DOHH2 (cell line): ENCODE data around the gene C6orf62.
"Not testable (repeated sequence)": the region's sequence is repeated elsewhere in the genome, so short reads cannot be mapped to it uniquely, and the experiment has no call there.

ENCODE experiments used
- H3F3A ChIP-seq: fragments of 200-600 bp; sonication (generic), shearing (Covaris generic); 2 replicates; pipeline ENCODE4 v1.6.0; 2016; ENCODE audit warnings: antibody characterized with exemption, mild to moderate bottlenecking; ENCODE audit not compliant: control insufficient read depth, insufficient read depth
- H3K27ac ChIP-seq: fragments of 200-600 bp; sonication (generic); 2 replicates; pipeline ENCODE4 v1.5.1; 2014; ENCODE audit warnings: low read depth, mild to moderate bottlenecking, low read length, moderate library complexity
- H3K27me3 ChIP-seq: fragments of 200-600 bp; sonication (generic); 2 replicates; pipeline ENCODE4 v1.6.1; 2014; ENCODE audit warnings: mild to moderate bottlenecking, low read length, mixed read lengths; ENCODE audit not compliant: control insufficient read depth
- H3K36me3 ChIP-seq: fragments of 200-600 bp; sonication (generic); 2 replicates; pipeline ENCODE4 v1.6.1; 2014; ENCODE audit warnings: mild to moderate bottlenecking, low read length, moderate library complexity, mixed read lengths; ENCODE audit not compliant: control insufficient read depth
- H3K4me1 ChIP-seq: fragments of 200-600 bp; sonication (generic); 2 replicates; pipeline ENCODE4 v1.6.1; 2014; ENCODE audit warnings: mild to moderate bottlenecking, low read length, mixed read lengths; ENCODE audit not compliant: control insufficient read depth
- H3K4me2 ChIP-seq: fragments of 200-600 bp; sonication (generic); 2 replicates; pipeline ENCODE4 v1.6.0; 2014; ENCODE audit warnings: mild to moderate bottlenecking, low read length, moderate library complexity
- H3K4me3 ChIP-seq: fragments of 200-600 bp; sonication (generic); 2 replicates; pipeline ENCODE4 v1.5.1; 2014; ENCODE audit warnings: mild to moderate bottlenecking, low read length, mixed read lengths
- H3K79me2 ChIP-seq: fragments of 200-600 bp; sonication (generic); 2 replicates; pipeline ENCODE4 v1.6.1; 2014; ENCODE audit warnings: mild to moderate bottlenecking, low read length, mixed read lengths; ENCODE audit not compliant: control insufficient read depth
- H3K9me2 ChIP-seq: fragments of 200-600 bp; sonication (generic); replicated peaks from 2 replicates; pipeline ENCODE4 v1.6.1; 2014; ENCODE audit warnings: mild to moderate bottlenecking, low read length, mixed read lengths; ENCODE audit not compliant: control insufficient read depth
- H3K9me3 ChIP-seq: fragments of 200-600 bp; sonication (generic); 2 replicates; pipeline ENCODE4 v1.6.1; 2014; ENCODE audit warnings: antibody characterized with exemption, low read length, mixed read lengths; ENCODE audit not compliant: control insufficient read depth, insufficient read depth
- H4K20me1 ChIP-seq: fragments of 200-600 bp; sonication (generic); 2 replicates; pipeline ENCODE4 v1.6.0; 2014; ENCODE audit warnings: low read depth, mild to moderate bottlenecking, antibody characterized with exemption, low read length, moderate library complexity; ENCODE audit not compliant: control insufficient read depth, insufficient read depth
- EZH2phosphoT487 ChIP-seq: fragments of 200-600 bp; sonication (generic); IDR thresholded peaks from 2 replicates; pipeline ENCODE4 v1.6.1; 2017; ENCODE audit warnings: borderline replicate concordance, mild to moderate bottlenecking, antibody characterized with exemption, low read length, moderate library complexity, mixed read lengths
- TF ChIP-seq, protein P1 (sequence below): fragments of 200-600 bp; sonication (generic); IDR thresholded peaks from one replicate; pipeline ENCODE4 v1.5.1; 2014; ENCODE audit warnings: antibody characterized with exemption, mild to moderate bottlenecking, low read depth, low read length; ENCODE audit not compliant: poor library complexity, severe bottlenecking

The C6orf62 gene

DNA sequence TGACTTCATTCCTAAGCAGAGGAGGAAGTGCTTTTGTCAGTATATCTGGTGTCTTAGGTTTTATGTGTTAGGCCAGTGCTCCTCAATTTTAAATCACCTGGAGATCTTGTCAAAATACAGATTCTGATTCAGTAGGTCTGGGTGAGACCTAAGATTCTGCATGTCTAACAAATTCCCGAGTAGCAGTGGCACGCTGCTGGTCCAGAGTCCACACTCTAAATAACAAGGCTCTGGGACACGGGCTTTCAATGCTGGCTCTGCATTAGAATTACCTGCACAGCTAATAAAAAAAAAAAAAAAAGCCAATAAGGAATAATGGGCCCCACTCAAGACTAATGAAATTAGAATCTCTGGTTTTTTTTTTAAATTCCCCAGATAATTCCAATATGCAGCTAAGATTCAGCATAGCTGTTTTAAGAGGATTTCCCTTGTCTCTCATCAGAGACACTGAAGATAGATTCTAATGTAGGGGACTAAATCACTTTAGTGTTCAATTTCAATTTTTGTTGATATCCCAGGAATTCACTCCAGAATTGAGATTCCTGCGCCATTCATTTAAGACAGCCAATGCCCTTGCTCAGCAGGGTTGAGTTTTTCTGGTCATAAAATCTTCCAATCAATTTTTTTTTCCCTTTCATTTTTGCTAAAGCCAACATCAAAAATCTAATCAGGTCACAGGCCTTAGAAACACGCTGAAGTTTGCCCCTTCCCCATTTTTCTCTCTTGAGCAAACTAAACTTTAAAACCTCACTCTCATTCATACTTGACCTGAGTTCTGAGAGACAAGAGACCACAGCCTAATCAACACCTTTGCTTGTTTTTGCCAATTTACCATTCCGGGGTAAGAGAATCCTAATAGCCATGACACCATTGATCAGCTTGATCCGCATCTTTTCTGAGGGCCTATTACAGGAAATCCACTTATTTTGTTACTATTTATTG, 54.6 kb downstream of the C6orf62 start:
- Histone ChIP-seq H3K9me3 (no peaks in the 10 kb centered on the region), H4K20me1 (no peaks in the 10 kb centered on the region), H3K9me2 (no peaks in the 10 kb centered on the region), H3K79me2 (peaks cover 52% of the 10 kb centered on the region), H3K4me3 (peak overlapping the region; percentile 99; the same call in 1 of the 2 replicates), H3K4me1 (peaks cover 24% of the 10 kb centered on the region), H3F3A (no peaks in the 10 kb centered on the region), H3K27ac (no peak overlapping the region), H3K4me2 (peak overlapping the region; percentile 76), H3K27me3 (no peaks in the 10 kb centered on the region), H3K36me3 (peaks cover 56% of the 10 kb centered on the region)
- TF ChIP-seq, protein P1, sequence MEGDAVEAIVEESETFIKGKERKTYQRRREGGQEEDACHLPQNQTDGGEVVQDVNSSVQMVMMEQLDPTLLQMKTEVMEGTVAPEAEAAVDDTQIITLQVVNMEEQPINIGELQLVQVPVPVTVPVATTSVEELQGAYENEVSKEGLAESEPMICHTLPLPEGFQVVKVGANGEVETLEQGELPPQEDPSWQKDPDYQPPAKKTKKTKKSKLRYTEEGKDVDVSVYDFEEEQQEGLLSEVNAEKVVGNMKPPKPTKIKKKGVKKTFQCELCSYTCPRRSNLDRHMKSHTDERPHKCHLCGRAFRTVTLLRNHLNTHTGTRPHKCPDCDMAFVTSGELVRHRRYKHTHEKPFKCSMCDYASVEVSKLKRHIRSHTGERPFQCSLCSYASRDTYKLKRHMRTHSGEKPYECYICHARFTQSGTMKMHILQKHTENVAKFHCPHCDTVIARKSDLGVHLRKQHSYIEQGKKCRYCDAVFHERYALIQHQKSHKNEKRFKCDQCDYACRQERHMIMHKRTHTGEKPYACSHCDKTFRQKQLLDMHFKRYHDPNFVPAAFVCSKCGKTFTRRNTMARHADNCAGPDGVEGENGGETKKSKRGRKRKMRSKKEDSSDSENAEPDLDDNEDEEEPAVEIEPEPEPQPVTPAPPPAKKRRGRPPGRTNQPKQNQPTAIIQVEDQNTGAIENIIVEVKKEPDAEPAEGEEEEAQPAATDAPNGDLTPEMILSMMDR = no peak
- TF ChIP-seq EZH2phosphoT487 = no peak

DNA sequence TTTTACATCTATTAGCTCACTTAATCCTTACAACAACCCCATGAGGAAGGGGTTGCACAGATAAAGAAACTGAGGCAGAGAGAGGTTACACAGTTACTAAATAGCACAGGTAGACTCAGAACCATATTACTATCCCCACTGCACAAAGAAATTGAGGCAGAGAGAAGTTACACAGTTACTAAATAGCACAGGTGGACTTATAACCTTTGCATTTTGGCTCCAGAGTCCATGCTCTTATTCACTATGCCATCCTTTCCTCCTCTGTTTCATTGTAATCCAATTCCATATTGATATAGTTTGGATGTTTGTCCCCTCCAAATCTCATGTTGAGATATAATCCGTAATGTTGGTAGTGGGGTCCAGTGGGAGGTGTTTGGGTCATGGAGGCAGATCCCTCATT, 55.8 kb downstream of the C6orf62 start:
- no peaks in the 10 kb centered on the region for H3F3A ChIP-seq
- H3K79me2 ChIP-seq = peaks cover 52% of the 10 kb centered on the region
- no peaks in the 10 kb centered on the region for H3K9me3 ChIP-seq
- peaks cover 24% of the 10 kb centered on the region for H3K4me1 ChIP-seq
- peaks cover 68% of the 10 kb centered on the region for H3K36me3 ChIP-seq
- no peak overlapping the region for H3K4me2 ChIP-seq
- H4K20me1 ChIP-seq = no peaks in the 10 kb centered on the region
- no peak overlapping the region for H3K27ac ChIP-seq
- no peak overlapping the region for H3K4me3 ChIP-seq
- H3K9me2 ChIP-seq = no peaks in the 10 kb centered on the region
- no peaks in the 10 kb centered on the region for H3K27me3 ChIP-seq
- TF ChIP-seq EZH2phosphoT487 = no peak
- TF ChIP-seq, protein P1 = no peak

DNA sequence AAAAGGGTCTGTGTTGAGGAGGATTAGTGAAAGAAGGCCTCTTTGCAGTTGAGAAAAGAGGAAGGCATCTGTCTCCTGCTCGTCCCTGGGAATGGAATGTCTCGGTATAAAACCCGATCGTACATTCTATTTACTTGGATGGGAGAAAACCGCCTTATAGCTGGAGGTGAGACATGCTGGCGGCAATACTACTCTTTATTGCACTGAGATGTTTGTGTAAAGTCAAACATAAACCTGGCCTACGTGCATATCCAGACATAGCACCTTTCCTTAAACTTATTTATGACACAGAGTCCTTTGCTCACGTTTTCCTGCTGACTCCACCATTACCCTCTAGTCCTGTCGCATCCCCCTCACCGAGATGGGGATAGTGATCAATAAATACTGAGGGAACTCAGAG, 56.7 kb downstream of the C6orf62 start:
- Histone ChIP-seq H3K27ac (no peak overlapping the region), H3K4me3 (no peak overlapping the region), H4K20me1 (no peaks in the 10 kb centered on the region), H3K4me2 (no peak overlapping the region), H3K27me3 (no peaks in the 10 kb centered on the region), H3K79me2 (peaks cover 43% of the 10 kb centered on the region), H3K9me2 (no peaks in the 10 kb centered on the region), H3K9me3 (no peaks in the 10 kb centered on the region), H3F3A (no peaks in the 10 kb centered on the region), H3K36me3 (peaks cover 74% of the 10 kb centered on the region), H3K4me1 (peaks cover 16% of the 10 kb centered on the region)
- TF ChIP-seq, protein P1 = no peak
- TF ChIP-seq EZH2phosphoT487 = no peak

DNA sequence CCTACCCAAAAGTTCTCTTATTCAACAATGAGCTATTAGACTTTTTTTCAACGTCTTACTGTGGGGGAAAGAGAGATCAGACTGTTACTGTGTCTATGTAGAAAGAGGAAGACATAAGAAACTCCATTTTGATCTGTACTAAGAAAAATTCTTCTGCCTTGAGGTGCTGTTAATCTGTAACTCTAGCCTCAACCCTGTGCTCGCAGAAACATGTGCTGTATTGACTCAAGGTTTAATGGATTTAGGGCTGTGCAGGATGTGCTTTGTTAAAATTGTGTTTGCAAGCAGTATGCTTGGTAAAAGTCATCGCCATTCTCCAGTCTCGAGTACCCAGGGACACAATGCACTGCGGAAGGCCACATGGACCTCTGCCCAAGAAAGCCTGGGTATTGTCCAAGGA, 57.2 kb downstream of the C6orf62 start:
- H3K4me2 ChIP-seq, H3K27me3 ChIP-seq, H3K9me2 ChIP-seq, H3F3A ChIP-seq, H3K9me3 ChIP-seq, H4K20me1 ChIP-seq, H3K27ac ChIP-seq, H3K4me3 ChIP-seq: not testable (repeated sequence)
- Histone ChIP-seq H3K79me2 (peaks cover 41% of the 10 kb centered on the region), H3K4me1 (peaks cover 16% of the 10 kb centered on the region), H3K36me3 (peaks cover 77% of the 10 kb centered on the region)
